ENCODE measurements around the gene MADCAM1.

MADCAM1 gene

DNA sequence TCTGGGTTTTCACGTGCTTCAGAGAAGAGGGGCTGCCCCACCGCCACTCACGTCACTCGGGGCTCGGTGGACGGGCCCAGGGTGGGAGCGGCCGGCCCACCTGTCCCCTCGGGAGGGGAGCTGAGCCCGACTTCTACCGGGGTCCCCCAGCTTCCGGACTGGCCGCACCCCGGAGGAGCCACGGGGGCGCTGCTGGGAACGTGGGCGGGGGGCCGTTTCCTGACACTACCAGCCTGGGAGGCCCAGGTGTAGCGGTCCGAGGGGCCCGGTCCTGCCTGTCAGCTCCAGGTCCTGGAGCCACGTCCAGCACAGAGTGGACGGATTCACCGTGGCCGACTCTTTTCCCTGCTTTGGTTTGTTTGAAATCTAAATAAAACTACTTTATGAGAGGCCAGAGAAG, 45.4 kb downstream of the MADCAM1 start:
- Mint-ChIP-seq H3K4me1 (ENCODE audit: low read depth in 2 of 2) (peaks cover 14 to 22% of the 10 kb centered on the region in 2 donors), H3K27ac (no peak overlapping the region), H3K27me3 (no peaks in the 10 kb centered on the region), H3K9me3 (no peaks in the 10 kb centered on the region), H3K4me3 (no peak overlapping the region), H3K36me3 (ENCODE audit: insufficient read depth) (peaks cover 51% of the 10 kb centered on the region)
- ATAC-seq (replicated peaks), result no peak
- no peak for DNase-seq

DNA sequence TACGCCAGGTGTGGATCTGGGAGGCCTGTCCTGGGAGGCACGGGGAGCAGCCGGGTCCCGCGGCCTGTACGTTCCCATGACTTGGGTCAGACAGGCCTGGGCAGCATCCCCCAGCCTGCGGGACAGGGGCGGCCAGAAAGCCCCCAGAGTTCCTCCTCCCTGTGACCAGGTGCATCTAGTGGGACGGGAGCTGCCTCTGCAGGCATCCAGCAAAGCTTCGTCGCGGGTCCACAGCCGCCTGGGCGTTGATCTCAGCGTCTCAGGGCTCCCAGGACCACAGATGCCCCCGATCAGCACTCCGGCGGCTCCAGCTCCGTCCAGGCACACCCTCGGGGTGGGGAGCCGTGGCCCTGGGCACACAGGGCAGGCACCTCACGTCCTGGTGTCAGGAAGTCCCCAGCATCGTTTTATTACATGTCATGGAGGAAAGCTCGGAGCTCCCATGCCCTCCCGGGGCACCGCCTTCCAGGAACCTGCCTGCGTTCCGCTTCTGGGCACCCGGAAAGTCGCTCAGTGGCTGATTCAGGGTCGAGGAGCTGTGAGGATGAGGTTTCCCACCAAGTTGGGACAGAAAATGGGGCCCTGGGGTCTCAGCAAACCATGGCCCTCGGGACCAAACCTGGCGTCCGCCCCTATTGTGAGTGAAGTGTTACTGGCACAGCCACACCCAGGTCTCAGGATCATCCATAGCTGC, 46.0 kb downstream of the MADCAM1 start:
- Mint-ChIP-seq H3K4me1 (ENCODE audit: low read depth in 2 of 2) (peaks cover 14 to 22% of the 10 kb centered on the region in 2 donors), H3K27me3 (no peaks in the 10 kb centered on the region), H3K4me3 (no peak overlapping the region), H3K9me3 (no peaks in the 10 kb centered on the region), H3K36me3 (ENCODE audit: insufficient read depth) (peaks cover 45% of the 10 kb centered on the region), H3K27ac (peak overlapping the region in 1 of 2 donors; percentile 95)
- no peak for ATAC-seq (replicated peaks)
- DNase-seq, result no peak

DNA sequence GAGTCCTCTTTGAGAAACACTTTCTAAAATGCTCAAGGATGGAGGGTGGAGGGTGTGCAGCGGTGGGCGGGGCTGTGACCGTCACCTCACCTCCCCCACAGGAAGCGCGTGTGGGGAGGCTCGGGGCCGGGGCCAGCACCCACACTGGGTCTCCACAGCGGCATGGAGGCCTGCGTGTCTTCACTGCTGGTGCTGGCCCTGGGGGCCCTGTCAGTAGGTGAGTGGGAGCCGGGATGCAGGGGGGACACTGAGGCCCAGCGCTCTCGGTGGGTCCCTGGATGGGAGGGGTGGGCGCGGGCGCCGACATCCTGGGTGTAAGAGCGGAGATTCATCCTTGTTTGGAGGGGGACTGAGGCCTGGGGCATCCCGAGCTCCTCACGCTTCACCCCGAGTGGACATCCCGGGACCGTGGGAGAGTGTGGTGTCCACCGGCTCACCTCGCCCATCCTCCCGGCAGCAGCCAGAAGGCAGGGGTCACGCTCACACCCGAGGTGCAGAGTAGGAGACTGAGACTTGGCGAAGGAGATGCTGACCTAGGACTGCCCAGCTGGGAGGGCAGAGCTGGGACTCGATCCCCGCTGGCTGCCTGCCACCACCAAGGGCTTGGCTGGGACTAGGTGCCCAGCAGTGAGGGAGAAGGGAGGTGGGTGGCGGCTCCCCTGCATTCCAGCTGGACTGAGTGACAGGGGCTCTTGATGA, 47.8 kb downstream of the MADCAM1 start, which contains the start of gene GZMM:
Gene GZMM (plus strand): TSS at position 144 of the 699 bp plus-strand sequence. CDS start 19 bp downstream, at position 163.
- Mint-ChIP-seq H3K4me3 (peak within 1 kb of the TSS; percentile 92 to 95), H3K27me3 (no peaks in the 10 kb centered on the region), H3K4me1 (ENCODE audit: low read depth in 2 of 2) (peaks cover 14 to 23% of the 10 kb centered on the region in 2 donors), H3K9me3 (no peaks in the 10 kb centered on the region), H3K36me3 (ENCODE audit: insufficient read depth) (peaks cover 36% of the 10 kb centered on the region), H3K27ac (peak within 1 kb of the TSS; percentile 95 to 97)
- peak; percentile 95 for ATAC-seq (replicated peaks)
- DNase-seq, result peak; percentile 85 to 88 (median 87)

DNA sequence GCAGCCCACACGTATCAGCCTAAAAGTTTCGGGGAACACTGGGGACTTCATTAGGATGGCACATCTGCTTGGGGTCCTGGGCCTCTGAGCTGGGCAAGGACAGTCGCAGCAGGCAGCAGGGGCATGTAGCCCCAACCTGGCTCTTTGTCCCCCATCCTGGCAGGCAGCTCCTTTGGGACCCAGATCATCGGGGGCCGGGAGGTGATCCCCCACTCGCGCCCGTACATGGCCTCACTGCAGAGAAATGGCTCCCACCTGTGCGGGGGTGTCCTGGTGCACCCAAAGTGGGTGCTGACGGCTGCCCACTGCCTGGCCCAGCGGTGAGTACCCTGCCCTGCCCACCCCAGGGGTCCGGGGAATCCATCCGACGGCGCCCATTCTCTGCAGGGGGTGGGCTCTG, 50.8 kb downstream of the MADCAM1 start:
- ATAC-seq (replicated peaks) (no peak), DNase-seq (no peak)
- Mint-ChIP-seq H3K4me3 (no peak overlapping the region), H3K9me3 (no peaks in the 10 kb centered on the region), H3K27ac (peak overlapping the region in 1 of 2 donors; percentile 45), H3K36me3 (ENCODE audit: insufficient read depth) (peaks cover 45% of the 10 kb centered on the region), H3K4me1 (ENCODE audit: low read depth in 2 of 2) (peaks cover 14 to 27% of the 10 kb centered on the region in 2 donors), H3K27me3 (no peaks in the 10 kb centered on the region)

DNA sequence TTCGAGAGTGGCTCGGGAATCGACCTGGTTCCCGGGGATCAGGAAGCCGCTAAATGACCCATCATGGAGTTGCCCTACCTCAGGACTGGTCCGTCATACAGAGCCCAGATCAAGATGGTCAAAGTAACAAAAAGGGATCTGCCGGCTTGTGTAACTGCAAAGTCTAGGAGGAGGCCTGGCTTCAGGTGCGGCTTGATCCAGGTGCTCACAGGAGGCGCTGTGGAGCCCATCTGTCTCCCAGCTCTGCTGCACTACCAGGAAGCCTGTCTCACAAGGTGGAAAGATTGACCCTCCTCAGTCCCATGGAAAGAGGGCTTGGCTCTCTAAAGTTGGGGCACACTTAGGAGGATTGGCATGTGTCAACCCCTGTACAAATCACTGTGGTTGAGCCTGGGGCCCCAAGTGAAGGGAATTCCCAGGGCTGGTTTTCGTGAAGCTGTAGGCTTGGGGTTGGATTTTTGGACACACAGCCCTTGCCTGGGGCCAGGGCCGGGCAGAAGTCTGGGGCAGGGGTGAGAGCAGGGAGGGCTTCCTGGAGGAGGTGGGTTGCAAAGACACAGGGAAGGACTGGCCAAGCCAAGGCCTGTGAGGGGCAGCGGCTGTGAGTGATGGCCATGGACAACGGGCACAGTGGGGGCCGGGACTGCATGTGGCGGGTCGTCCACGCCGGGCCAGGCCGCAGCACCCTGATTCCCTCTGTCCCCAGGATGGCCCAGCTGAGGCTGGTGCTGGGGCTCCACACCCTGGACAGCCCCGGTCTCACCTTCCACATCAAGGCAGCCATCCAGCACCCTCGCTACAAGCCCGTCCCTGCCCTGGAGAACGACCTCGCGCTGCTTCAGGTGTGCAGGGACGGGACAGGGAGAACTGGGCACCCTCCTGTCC, 51.8 kb downstream of the MADCAM1 start:
- H3K27me3 Mint-ChIP-seq, result no peaks in the 10 kb centered on the region
- H3K4me3 Mint-ChIP-seq, result peak overlapping the region in 1 of 2 donors; percentile 41
- peak overlapping the region; percentile 15 to 45 for H3K27ac Mint-ChIP-seq
- ATAC-seq (replicated peaks), result no peak
- H3K4me1 Mint-ChIP-seq (ENCODE audit: low read depth in 2 of 2), result peaks cover 14 to 27% of the 10 kb centered on the region in 2 donors
- DNase-seq, result no peak
- H3K36me3 Mint-ChIP-seq (ENCODE audit: insufficient read depth), result peaks cover 38% of the 10 kb centered on the region
- no peaks in the 10 kb centered on the region for H3K9me3 Mint-ChIP-seq

GRCh38 chr19:548886-549830, 52.9 kb downstream of the MADCAM1 start:
- ATAC-seq (replicated peaks) (no peak), DNase-seq (no peak)
- Mint-ChIP-seq H3K4me3 (no peak overlapping the region), H3K36me3 (ENCODE audit: insufficient read depth) (peaks cover 28% of the 10 kb centered on the region), H3K27ac (no peak overlapping the region), H3K4me1 (ENCODE audit: low read depth in 2 of 2) (peaks cover 10 to 16% of the 10 kb centered on the region in 2 donors), H3K27me3 (no peaks in the 10 kb centered on the region), H3K9me3 (no peaks in the 10 kb centered on the region)

- Mint-ChIP-seq H3K27ac (no peak overlapping the region), H3K27me3 (no peaks in the 10 kb centered on the region), H3K9me3 (no peaks in the 10 kb centered on the region), H3K4me1 (ENCODE audit: low read depth in 2 of 2) (peaks cover 0 to 5% of the 10 kb centered on the region in 2 donors), H3K36me3 (ENCODE audit: insufficient read depth) (peaks cover 9% of the 10 kb centered on the region), H3K4me3 (no peak overlapping the region)
- no peak for DNase-seq
- no peak for ATAC-seq (replicated peaks)
Observed at GRCh38 chr19:554817-555216, 58.5 kb downstream of the MADCAM1 start.
